CD4-positive, alpha-beta T cell (primary cell): ENCODE measurements around the gene KIAA1755. TPM values are rescaled to one million over a fixed set of nuclear protein-coding genes. Genes with fewer than 3 reads are reported as not detected.

ENCODE experiments used
- ATAC-seq: fragments of 200-7000 bp; cut with Tn5 transposase; one replicate; pipeline ENCODE4 v1.10.0; 2022; ENCODE audit warnings: mild to moderate bottlenecking; ENCODE audit not compliant: poor library complexity
- CTCF ChIA-PET: fragments of 350-600 bp; sonication (Branson Sonifier 250); formaldehyde crosslinking; loops from one replicate; lab custom pipeline; 2021; ENCODE audit warnings: antibody characterized with exemption, inconsistent platforms; lab: Charles Lee
- POLR2A ChIA-PET: fragments of 350-600 bp; sonication (Branson Sonifier 250); formaldehyde crosslinking; loops from one replicate; lab custom pipeline; 2021; ENCODE audit warnings: antibody characterized with exemption, inconsistent platforms; lab: Charles Lee
- DNase-seq, 14 experiments: peaks; one replicate each; pipeline ENCODE4 v3.0.0-alpha.2; 2013 to 2020; ENCODE audit warnings: mixed read lengths in 2 of 14
- H3K27ac ChIP-seq, 2 donors: one replicate each; pipeline versions ENCODE4 v1.5.1 to v1.7.0; 2013; ENCODE audit warnings: low read length in 2 of 2, low read depth in 1 of 2, mild to moderate bottlenecking in 1 of 2
- H3K27me3 ChIP-seq, 2 experiments: 1 replicate in 1 of 2; 2 replicates in 1 of 2; pipeline versions ENCODE4 v1.6.1 to v1.7.0; 2013; ENCODE audit warnings: low read length in 2 of 2, control low read depth in 1 of 2, mild to moderate bottlenecking in 1 of 2, moderate library complexity in 1 of 2; ENCODE audit not compliant: insufficient read depth in 2 of 2, control insufficient read depth in 1 of 2
- H3K36me3 ChIP-seq: one replicate; pipeline ENCODE4 v1.6.1; 2013; ENCODE audit warnings: low read length, control low read depth; ENCODE audit not compliant: insufficient read depth
- H3K4me1 ChIP-seq: one replicate; pipeline ENCODE4 v1.6.1; 2013; ENCODE audit warnings: low read length, control low read depth; ENCODE audit not compliant: insufficient read depth
- H3K4me3 ChIP-seq: one replicate; pipeline ENCODE4 v1.5.1; 2013; ENCODE audit warnings: mild to moderate bottlenecking, low read length, moderate library complexity
- H3K9me3 ChIP-seq, 2 experiments: 1 replicate in 1 of 2; 2 replicates in 1 of 2; pipeline versions ENCODE4 v1.6.1 to v1.7.0; 2013; ENCODE audit warnings: low read length in 2 of 2, mild to moderate bottlenecking in 2 of 2, control low read depth in 1 of 2, moderate library complexity in 1 of 2; ENCODE audit not compliant: control insufficient read depth in 1 of 2, insufficient read depth in 1 of 2
- H3K27ac Mint-ChIP-seq: one replicate; pipeline ENCODE4 v1.8.0; 2020; ENCODE audit warnings: mixed read lengths
- H3K27me3 Mint-ChIP-seq: one replicate; pipeline ENCODE4 v1.8.0; 2021; ENCODE audit warnings: mixed read lengths
- H3K36me3 Mint-ChIP-seq: one replicate; pipeline ENCODE4 v1.8.0; 2021; ENCODE audit warnings: low read depth, mixed read lengths
- H3K4me1 Mint-ChIP-seq: one replicate; pipeline ENCODE4 v1.8.0; 2021; ENCODE audit warnings: low read depth, mixed read lengths
- H3K4me3 Mint-ChIP-seq: one replicate; pipeline ENCODE4 v1.8.0; 2020; ENCODE audit warnings: mild to moderate bottlenecking, mixed read lengths
- H3K9me3 Mint-ChIP-seq: one replicate; pipeline ENCODE4 v1.8.0; 2020; ENCODE audit warnings: mixed read lengths
- CTCF ChIP-seq: fragments of 200-600 bp; IDR thresholded peaks from one replicate; pipeline ENCODE4 v1.8.0; 2022; ENCODE audit warnings: antibody characterized with exemption, mild to moderate bottlenecking
- intact Hi-C, 2 experiments: fragments of 100-400 bp; cut with DNase I in 1 of 2; cut with micrococcal nuclease in 1 of 2; formaldehyde crosslinking; loops; one replicate each; pipeline versions ENCODE4 v1.15.1 to v1.9.0; 2023 to 2025; cut with DNase I, micrococcal nuclease
- total RNA-seq, 174 experiments: library from RNA in 2 of 174; stranded (reverse) in 2 of 174; gene quantifications; one replicate each; pipeline ENCODE4 v1.2.3 and lab custom pipeline; 2021 to 2026

KIAA1755 gene
- total RNA-seq, 2 experiments from 2014 or later: not detected

GRCh38 chr20:38228436-38228835 is 32.1 kb downstream of the KIAA1755 start:
- TF ChIP-seq CTCF: no peak
- no peaks in the 10 kb centered on the region for H3K36me3 Mint-ChIP-seq
- intact Hi-C loops: no loop called here
- H3K4me3 Mint-ChIP-seq: no peak overlapping the region
- H3K27ac Mint-ChIP-seq: no peak overlapping the region
- ATAC-seq (no peak), DNase-seq (no peak)
- Histone ChIP-seq H3K27me3 (peaks cover under 1 to 3% of the 10 kb centered on the region in 2 experiments), H3K36me3 (no peaks in the 10 kb centered on the region), H3K27ac (no peak overlapping the region), H3K9me3 (no peaks in the 10 kb centered on the region), H3K4me3 (no peak overlapping the region), H3K4me1 (no peaks in the 10 kb centered on the region)
- H3K4me1 Mint-ChIP-seq: no peaks in the 10 kb centered on the region
- peaks cover 8% of the 10 kb centered on the region for H3K27me3 Mint-ChIP-seq
- H3K9me3 Mint-ChIP-seq: no peaks in the 10 kb centered on the region
- CTCF ChIA-PET: no interaction called here
- POLR2A ChIA-PET: no interaction called here

GRCh38 chr20:38227420-38228360 is 32.8 kb downstream of the KIAA1755 start:
- no peak overlapping the region for H3K4me3 ChIP-seq
- Mint-ChIP-seq H3K9me3 (no peaks in the 10 kb centered on the region), H3K27ac (no peak overlapping the region), H3K27me3 (peaks cover 8% of the 10 kb centered on the region), H3K4me1 (no peaks in the 10 kb centered on the region), H3K4me3 (no peak overlapping the region), H3K36me3 (no peaks in the 10 kb centered on the region)
- POLR2A ChIA-PET: no interaction called here
- peaks cover 3 to 5% of the 10 kb centered on the region in 2 experiments for H3K27me3 ChIP-seq
- H3K27ac ChIP-seq: no peak overlapping the region
- H3K9me3 ChIP-seq: no peaks in the 10 kb centered on the region
- no peak for ATAC-seq
- no peaks in the 10 kb centered on the region for H3K36me3 ChIP-seq
- no peaks in the 10 kb centered on the region for H3K4me1 ChIP-seq
- CTCF ChIA-PET: no interaction called here
- intact Hi-C loops: no loop called here
- no peak for DNase-seq
- TF ChIP-seq CTCF: no peak

GRCh38 chr20:38226553-38226952 is 34.0 kb downstream of the KIAA1755 start:
- Mint-ChIP-seq H3K4me1 (no peaks in the 10 kb centered on the region), H3K36me3 (no peaks in the 10 kb centered on the region), H3K27ac (no peak overlapping the region), H3K4me3 (no peak overlapping the region), H3K27me3 (peaks cover 8% of the 10 kb centered on the region), H3K9me3 (no peaks in the 10 kb centered on the region)
- ATAC-seq: no peak
- Histone ChIP-seq H3K9me3 (no peaks in the 10 kb centered on the region), H3K36me3 (no peaks in the 10 kb centered on the region), H3K27ac (no peak overlapping the region), H3K4me3 (no peak overlapping the region), H3K27me3 (peaks cover 3 to 5% of the 10 kb centered on the region in 2 experiments), H3K4me1 (no peaks in the 10 kb centered on the region)
- no peak for DNase-seq
- intact Hi-C loops: no loop called here
- ChIA-PET CTCF (no interaction called here), POLR2A (no interaction called here)
- no peak for TF ChIP-seq CTCF
